IPS-NIHi7 (cell line): ENCODE results near the gene UBE2J2.
"Not testable (repeated sequence)": the region's sequence is repeated elsewhere in the genome, so short reads cannot be mapped to it uniquely, and the experiment has no call there.

Experiments
- DNase-seq: peaks from one replicate; pipeline ENCODE4 v3.0.0; 2012; ENCODE audit warnings: mixed read lengths; ENCODE audit errors: extremely low spot score

The UBE2J2 gene

GRCh38 chr1:1273512-1274298 is at the start of gene UBE2J2:
Gene UBE2J2, minus strand, starts transcription at chr1:1273854. Its CDS starts 5,862 bp downstream, at chr1:1267992.
- DNase-seq: peak; percentile 99

- DNase-seq: no peak
Observed at GRCh38 chr1:1322952-1323351, 49.3 kb upstream of the UBE2J2 start.

DNA sequence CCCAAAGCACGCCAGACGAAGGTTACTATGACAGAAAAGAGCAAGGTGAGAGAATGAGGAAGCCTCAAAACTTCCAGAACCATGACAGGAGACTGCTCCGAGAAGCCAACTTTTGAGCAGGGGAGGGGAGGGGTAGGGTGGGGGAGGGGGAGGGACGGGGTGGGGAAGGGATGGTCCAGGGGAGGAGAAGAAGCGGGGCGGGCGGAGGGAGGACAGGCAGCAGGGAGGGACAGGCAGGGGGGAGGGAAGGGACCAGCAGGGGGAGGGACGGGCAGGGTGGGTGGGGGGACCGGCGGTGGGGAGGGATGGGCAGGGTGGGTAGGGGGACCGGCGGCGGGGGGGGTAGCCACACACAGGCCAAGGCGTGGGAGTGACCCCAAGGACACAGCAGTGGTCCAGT is 48.8 kb upstream of the UBE2J2 start:
- no peak for DNase-seq

- DNase-seq: no peak
Observed at GRCh38 chr1:1321477-1321876, 47.8 kb upstream of the UBE2J2 start.

- no peak for DNase-seq
Observed at GRCh38 chr1:1320666-1321448, 47.2 kb upstream of the UBE2J2 start.

DNA sequence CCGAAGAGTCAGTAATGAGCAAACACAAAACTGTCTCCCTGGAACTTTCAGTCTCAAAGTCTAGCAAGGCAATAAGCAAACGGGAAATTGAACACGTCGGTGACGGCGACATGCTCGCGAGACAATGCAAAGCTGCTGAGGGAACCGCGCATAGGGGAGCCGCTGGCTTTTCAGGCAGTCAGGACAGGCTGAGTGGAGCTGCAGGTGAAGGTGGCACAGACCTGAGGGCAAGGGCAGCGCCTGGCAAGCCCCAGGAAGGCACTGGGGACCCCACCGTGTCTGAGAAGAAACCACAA is 45.9 kb upstream of the UBE2J2 start:
- no peak for DNase-seq

DNA sequence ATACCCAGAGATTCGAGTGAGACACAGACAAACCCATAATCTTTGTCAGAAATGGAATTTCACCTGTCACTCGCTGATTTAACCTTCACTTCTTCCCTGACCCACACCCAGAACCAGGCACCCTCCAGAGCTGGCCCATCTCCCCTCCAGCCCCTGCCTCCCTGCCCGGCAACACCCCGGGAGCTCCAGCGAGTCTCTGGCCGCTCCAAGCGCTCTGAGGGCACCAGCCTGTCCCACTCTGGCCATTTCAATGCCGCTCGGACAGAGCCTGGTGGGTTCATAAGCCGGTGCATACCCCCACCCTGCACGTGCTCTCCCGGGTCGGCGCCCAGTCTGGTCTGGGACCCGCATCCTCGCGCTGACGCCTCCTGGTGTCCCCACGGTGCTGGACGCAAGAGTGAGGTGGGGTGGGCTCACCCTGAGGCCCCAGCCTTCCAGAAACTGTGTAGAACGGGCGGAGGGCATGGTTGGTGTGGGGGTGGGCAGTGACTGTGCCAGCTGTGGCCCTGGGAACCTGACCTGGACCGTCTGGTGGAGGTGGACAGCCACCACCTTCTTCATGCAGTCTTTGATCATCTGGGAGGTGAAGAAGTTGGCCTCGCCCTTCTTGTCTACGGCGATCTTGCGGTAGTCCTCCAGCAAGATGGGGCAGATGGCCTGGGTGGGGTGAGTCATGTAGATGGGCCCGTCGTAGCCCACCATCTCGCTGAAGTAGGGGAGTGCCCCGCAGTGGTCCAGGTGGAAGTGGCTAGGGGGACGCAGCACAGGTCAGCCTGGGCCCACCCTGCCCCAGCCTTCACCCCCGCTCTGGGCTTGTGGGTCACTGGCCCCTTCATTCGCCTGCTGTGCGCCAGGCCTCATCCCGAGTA is 45.4 kb upstream of the UBE2J2 start:
- DNase-seq: no peak

GRCh38 chr1:1318131-1318652 is 44.5 kb upstream of the UBE2J2 start:
- DNase-seq: no peak

DNA sequence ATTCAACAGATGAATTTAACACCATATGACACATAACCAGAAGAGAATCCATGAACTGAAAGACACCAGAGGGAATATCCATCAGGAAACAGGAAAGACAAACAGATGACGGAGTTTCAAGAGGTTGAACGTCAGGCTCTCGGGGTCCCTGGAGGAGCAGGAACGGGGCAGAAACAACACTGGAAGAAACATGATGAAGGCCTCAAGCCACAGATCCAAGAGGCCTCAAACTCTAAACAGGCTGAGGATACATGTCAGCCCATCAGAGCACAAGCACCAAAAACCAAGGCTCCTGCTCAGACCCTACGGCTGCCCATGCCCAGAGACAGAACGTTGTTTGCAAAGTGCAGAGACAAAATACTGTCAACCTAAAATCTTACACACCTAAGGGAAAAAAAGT is 43.8 kb upstream of the UBE2J2 start:
- no peak for DNase-seq

- DNase-seq: not testable (repeated sequence)
Observed at GRCh38 chr1:1316199-1316598, 42.5 kb upstream of the UBE2J2 start.

DNA sequence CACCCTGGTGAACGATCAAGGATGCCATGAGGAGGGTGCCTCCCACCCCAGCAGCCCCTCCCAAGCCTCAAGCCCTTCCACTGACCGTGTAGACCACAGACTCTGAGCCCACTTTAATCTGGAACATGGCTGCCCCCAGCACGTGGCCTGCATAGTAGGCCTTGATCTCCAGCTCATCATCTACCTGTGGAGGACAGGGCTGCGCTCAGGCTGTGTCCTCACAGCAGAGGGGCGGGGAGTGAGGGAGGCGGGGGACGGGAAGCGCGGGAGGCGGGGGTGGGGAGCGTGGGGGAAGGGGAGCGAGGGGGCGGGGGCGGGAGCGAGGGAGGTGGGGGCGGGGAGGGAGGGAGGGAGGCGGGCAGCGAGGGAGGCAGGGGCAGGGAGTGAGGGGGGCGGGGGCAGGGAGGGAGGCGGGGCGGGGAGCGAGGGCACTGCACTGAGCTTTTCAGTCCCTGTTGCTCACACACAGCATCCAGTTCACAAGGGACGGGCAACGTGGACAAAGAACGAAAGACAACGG is 41.8 kb upstream of the UBE2J2 start:
- peak; percentile 72 for DNase-seq

DNA sequence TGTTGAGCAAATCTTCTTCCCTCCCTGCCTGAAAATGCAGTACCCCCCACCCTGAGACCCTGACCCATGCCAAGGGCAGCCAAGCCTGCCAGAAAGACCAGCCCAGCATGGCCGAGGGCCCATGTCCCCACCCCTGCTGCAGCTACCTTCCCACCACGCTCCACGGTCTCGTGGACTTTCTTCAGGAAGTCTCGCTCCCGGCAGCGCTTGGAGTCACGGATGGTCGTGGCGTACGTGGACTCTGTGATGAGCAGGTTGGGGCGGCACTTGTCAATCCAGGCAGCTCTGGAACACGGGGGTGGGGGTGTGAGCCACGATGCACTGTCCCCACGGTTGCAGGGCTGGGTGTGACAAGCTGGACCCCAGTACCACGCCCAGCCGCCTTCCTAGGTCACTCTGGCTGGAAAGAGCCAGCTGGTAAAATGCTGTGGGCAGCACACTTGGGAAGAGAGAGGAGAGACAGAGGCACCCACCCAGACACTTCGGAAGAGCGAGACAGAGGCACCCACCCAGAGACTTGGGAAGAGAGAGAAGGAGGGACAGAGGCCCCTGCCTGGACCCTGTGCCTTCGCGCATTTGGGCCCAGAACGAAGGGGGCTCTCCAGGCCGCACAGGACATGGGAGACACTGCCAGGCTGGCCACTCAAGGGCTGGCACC is 41.2 kb upstream of the UBE2J2 start:
- DNase-seq: no peak

DNA sequence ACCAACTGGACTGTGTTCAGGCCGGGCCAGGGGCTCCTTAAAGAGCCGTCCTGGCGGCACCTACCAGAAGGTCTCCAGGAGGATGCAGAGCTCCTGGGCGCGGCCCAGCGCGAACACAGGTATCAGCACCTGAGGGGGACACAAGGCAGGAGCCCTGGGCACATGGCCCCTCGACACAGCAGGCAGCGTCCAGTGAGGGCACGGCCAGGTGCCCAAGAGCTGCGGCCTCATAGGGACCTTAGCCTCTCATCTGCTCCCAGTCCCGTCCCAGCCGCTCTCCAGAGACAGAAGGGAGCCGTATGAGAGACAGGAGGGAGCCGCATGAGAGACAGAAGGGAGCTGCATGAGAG is 40.6 kb upstream of the UBE2J2 start:
- no peak for DNase-seq

- no peak for DNase-seq
Observed at GRCh38 chr1:1313500-1314236, 40.0 kb upstream of the UBE2J2 start.

DNA sequence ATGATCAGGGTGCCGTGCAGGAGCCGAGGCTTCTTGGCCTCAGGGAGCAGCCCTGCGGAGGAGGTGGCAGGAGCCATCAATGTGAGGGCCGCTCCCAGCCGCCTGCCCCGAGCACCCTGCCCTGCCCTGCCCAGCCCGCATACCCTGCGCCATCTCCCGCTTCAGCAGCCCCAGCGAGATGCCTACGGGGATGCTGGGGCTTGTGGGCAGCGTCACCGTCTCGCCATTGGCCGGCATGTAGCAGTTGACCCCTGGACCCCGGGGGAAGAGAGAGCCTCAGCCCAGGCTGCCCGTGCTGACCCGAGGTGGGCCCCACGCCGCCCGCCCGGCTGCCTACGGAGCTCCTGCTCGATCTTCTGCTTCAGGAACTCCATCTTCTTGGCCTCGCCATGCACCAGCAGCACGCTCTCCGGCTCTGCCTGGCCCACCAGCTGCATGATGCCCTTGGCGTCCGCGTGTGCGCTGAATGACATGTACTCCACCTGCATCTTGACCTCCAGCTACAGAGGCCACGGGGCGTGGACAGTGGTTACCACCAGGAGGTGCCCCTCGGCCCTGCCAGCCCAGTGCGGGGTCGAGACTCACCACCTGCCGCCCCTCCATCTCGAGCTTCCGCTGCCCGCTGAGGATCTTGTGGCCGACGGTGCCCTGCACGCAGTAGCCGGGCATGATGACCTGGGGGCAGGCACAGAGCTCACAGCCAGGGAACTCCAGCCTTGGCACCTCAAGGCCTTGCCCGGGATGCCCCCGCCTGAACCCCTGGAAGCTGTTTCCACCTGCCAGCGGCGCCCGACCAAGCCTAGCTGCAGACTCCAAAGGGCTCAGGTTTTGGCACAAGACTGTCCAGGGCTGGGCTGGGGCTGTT is 39.0 kb upstream of the UBE2J2 start:
- DNase-seq: no peak

DNA sequence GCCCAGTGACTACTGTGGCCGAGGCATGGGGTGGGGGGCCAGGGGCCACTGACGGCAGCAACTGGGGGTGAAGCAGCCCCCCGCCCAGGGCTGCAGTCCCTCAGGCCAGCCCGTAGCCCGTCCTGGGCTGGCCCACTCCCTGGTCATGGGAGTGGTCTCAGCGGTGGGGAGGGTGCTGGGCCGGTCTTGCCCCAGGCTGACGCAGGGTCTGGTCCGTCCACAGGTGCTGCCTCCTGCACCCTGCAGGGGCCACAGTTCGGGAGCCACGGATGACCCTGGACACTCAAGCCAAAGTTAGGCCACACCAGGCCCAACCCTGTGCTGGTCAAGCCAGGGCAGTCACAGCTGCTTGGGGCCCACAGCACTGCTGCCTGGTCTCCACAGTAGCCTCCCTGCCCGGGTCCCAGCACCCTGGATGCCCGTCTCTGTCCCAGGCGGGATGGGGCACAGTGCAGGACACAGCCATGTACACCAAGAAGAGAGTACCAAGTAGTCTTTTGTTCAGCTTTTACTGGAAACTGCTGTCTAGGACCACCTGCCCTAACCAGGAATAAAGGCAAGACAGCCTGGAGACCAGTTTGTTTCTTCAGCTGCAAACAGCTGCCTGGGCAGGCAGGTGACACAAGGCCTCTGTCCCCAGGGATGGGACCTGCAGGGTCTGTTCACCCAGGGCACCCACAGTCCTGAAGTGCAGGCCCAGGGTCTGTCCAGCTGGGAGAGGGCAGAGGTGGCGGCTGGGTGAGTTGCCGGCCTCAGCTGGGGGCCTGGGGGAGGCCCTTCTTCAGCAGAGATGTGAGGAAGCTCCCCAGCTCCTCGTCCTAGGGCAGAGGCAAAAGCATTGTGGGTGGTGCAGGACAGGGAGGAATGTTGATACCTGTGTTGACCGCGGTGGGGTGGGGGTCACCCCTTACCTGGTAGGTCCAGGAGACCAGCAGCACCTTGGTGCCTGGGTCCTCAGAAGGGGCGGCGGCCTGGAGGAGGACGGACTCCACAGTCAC is 37.8 kb upstream of the UBE2J2 start:
- no peak for DNase-seq

DNA sequence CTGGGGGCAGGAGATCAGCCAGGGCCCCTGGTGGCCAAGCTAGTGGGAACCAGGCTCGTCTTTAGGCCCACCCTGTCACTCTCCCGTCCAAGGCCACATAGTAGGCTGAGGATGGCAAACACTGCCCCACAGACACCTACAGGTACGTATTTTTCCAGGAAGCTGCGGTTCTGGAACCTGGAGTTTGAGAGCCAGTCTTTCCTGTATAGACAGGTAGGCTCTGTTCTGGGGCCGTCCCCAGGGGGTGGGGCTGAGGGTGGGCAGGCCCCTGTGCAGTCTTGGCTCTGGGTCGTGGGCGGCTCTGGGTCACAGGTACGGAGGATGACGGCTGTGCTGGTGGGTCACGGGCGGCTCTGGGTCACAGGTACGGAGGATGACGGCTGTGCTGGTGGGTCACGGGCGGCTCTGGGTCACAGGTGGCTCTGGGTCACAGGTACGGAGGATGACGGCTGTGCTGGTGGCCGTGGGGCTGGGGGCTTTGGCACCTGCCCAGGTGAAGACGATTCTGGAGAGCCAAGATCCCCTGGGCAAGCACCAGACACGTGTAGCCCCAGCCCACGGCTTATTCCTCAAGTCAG is 36.9 kb upstream of the UBE2J2 start:
- DNase-seq: no peak

DNA sequence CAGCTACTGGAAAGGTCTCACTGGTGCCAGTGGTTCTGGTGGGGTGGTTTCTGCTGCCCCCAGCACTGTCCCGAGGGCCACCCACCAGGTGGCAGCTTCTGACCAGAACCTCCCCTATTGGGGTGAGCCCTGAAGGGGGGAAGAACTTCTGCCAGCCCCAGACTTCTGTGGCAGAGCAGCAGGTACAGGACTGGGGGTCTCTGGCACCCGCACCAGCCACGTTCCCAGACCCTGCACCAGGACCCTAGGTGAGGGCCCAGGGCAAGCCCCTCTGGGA is 36.4 kb upstream of the UBE2J2 start:
- no peak for DNase-seq
